K562 (cell line): Measurements from ENCODE around the gene PRKACA. TPM values are rescaled to one million over a fixed set of nuclear protein-coding genes. Genes with fewer than 3 reads are reported as not detected.
"Not testable (repeated sequence)": the region's sequence is repeated elsewhere in the genome, so short reads cannot be mapped to it uniquely, and the experiment has no call there.

ENCODE experiments used
- ATAC-seq: fragments of 200-7000 bp; cut with Tn5 transposase; 3 replicates; pipeline ENCODE4 v1.9.1; 2020; ENCODE audit warnings: moderate library complexity
- BruUV-seq: library from RNA; stranded (reverse); fragments of 400-500 nt; replicated peaks from 2 replicates; lab custom pipeline; 2021; lab: Mats Ljungman, UMichigan
- CTCF ChIA-PET: fragments of 300-600 bp; formaldehyde crosslinking; extraction: SDS; loops from one replicate; lab custom pipeline; 2021; ENCODE audit warnings: low intra/inter-chr PET ratio; lab: Yijun Ruan, JAX
- POLR2A ChIA-PET: fragments of 300-600, 350-650 bp; sonication (Branson Sonifier 250); formaldehyde crosslinking; extraction: SDS; loops from one replicate; lab custom pipeline; 2021; ENCODE audit warnings: antibody characterized with exemption, inconsistent platforms; lab: Yijun Ruan, JAX
- DNase-seq, 4 experiments: peaks; one replicate each; pipeline versions ENCODE4 v3.0.0 to v3.0.0-alpha.2; 2011 to 2018; ENCODE audit warnings: low spot score in 3 of 4, mixed read lengths in 3 of 4; ENCODE audit errors: extremely low read depth in 1 of 4
- FAIRE-seq: peaks from 2 replicates; lab custom pipeline; 2011; peaks lifted over from hg19 to GRCh38; lab: Jason Lieb, UNC
- H2AFZ ChIP-seq: 2 replicates; pipeline ENCODE4 v1.6.0; 2011; ENCODE audit warnings: low read depth, low read length, control low read depth, inconsistent platforms
- H3K27ac ChIP-seq: fragments of 200-600 bp; 3 replicates; pipeline ENCODE4 v1.8.0; 2011; ENCODE audit warnings: low read depth, mild to moderate bottlenecking, control low read depth, inconsistent platforms, low read length, moderate library complexity, mixed read lengths; ENCODE audit errors: extremely low read depth
- H3K27me3 ChIP-seq, 2 experiments: fragments of 300-600 bp in 1 of 2; 2 replicates in 1 of 2; 3 replicates in 1 of 2; pipeline versions ENCODE4 v1.6.0 to v1.8.0; 2011; ENCODE audit warnings: inconsistent platforms in 2 of 2, low read length in 2 of 2, mild to moderate bottlenecking in 1 of 2, mixed read lengths in 1 of 2, moderate library complexity in 1 of 2; ENCODE audit not compliant: control insufficient read depth in 2 of 2, insufficient read depth in 2 of 2
- H3K36me3 ChIP-seq: fragments of 300-600 bp; 3 replicates; pipeline ENCODE4 v1.8.0; 2011; ENCODE audit warnings: mild to moderate bottlenecking, low read length, inconsistent platforms; ENCODE audit not compliant: control insufficient read depth, insufficient read depth
- H3K4me1 ChIP-seq, 2 experiments: fragments of 200-600 bp in 1 of 2; replicated peaks in 1 of 2; 2 replicates in 1 of 2; 3 replicates in 1 of 2; pipeline versions ENCODE4 v1.5.1 to v1.8.0; 2011; ENCODE audit warnings: inconsistent platforms in 2 of 2, low read length in 2 of 2, mild to moderate bottlenecking in 1 of 2, mixed read lengths in 1 of 2, moderate library complexity in 1 of 2; ENCODE audit not compliant: control insufficient read depth in 2 of 2, insufficient read depth in 2 of 2
- H3K4me2 ChIP-seq: 2 replicates; pipeline ENCODE4 v1.6.1; 2011; ENCODE audit warnings: low read length, control low read depth, inconsistent platforms, mixed read lengths; ENCODE audit not compliant: insufficient read depth
- H3K4me3 ChIP-seq: fragments of 200-600 bp; sonication (generic), shearing (Covaris generic); 2 replicates; pipeline ENCODE4 v1.5.1; 2016; ENCODE audit warnings: control low read depth, inconsistent platforms
- H3K79me2 ChIP-seq: fragments of 200-600 bp; 3 replicates; pipeline ENCODE4 v1.8.0; 2011; ENCODE audit warnings: low read length, inconsistent platforms; ENCODE audit not compliant: control insufficient read depth, insufficient read depth
- H3K9ac ChIP-seq, 2 experiments: 2 replicates each; pipeline versions ENCODE4 v1.6.0 to v1.6.1; 2011; ENCODE audit warnings: low read depth in 2 of 2, low read length in 2 of 2, control low read depth in 1 of 2, inconsistent platforms in 1 of 2, mild to moderate bottlenecking in 1 of 2, mixed read lengths in 1 of 2; ENCODE audit not compliant: insufficient read depth in 1 of 2
- H3K9me1 ChIP-seq: one replicate; pipeline ENCODE4 v1.6.0; 2011; ENCODE audit warnings: inconsistent platforms, mild to moderate bottlenecking, low read length, moderate library complexity; ENCODE audit not compliant: control insufficient read depth, insufficient read depth
- H3K9me3 ChIP-seq: replicated peaks from 2 replicates; pipeline ENCODE4 v1.5.1; 2011; ENCODE audit warnings: low read depth, low read length, inconsistent platforms; ENCODE audit not compliant: control insufficient read depth, insufficient read depth
- H4K20me1 ChIP-seq: replicated peaks from 2 replicates; pipeline ENCODE4 v1.6.1; 2011; ENCODE audit warnings: low read length, inconsistent platforms, mixed read lengths; ENCODE audit not compliant: control insufficient read depth, insufficient read depth
- FOXJ2 ChIP-seq: fragments of 200-800 bp; sonication (Bioruptor generic); IDR thresholded peaks from 2 replicates; pipeline ENCODE4 v1.6.1; 2016; ENCODE audit warnings: missing genetic modification characterization, missing compliant biosample characterization
- REST ChIP-seq, 2 experiments: fragments of 450-650 bp; formaldehyde crosslinking in 1 of 2; IDR thresholded peaks; 2 replicates each; pipeline versions ENCODE4 v1.4.0 to v1.6.1; 2014 to 2020; ENCODE audit warnings: mild to moderate bottlenecking in 2 of 2, borderline replicate concordance in 1 of 2, low read depth in 1 of 2
- WGBS: fragments of 100-300 bp; shearing (Covaris generic); methylation state at CpG from one replicate; pipeline ENCODE4 v1.1.6; 2016; ENCODE audit warnings: low coverage, mixed read lengths; ENCODE audit not compliant: insufficient coverage; ENCODE audit errors: missing lambda C conversion rate; 5-methylcytosine and 5-hydroxymethylcytosine counted together
- in situ Hi-C: fragments of 300-500 bp; cut with MboI; formaldehyde crosslinking; loops from 4 replicates; pipeline ENCODE4 v1.15.0; 2018; ENCODE audit warnings: inconsistent platforms, mixed read lengths
- intact Hi-C: fragments of 100-400 bp; cut with micrococcal nuclease; formaldehyde crosslinking; loops from 2 replicates; pipeline ENCODE4 v1.14.2; 2022
- polyA plus RNA-seq, 8 experiments: library from polyadenylated mRNA; depleted of rRNA in 4 of 8; stranded (reverse) in 5 of 8; unstranded in 3 of 8; fragments of >200 nt; fragmentation: Nextera tagmentation in 2 of 8; fragmentation: Illumina TruSeq in 1 of 8; extraction: Ambion mirVana in 2 of 8; extraction: Trizol in 1 of 8; gene quantifications; 2 replicates each; pipeline versions ENCODE4 v1.2.1 to v1.2.3, GENCODE V29; 2011 to 2014; ENCODE audit warnings: inconsistent platforms in 1 of 8, missing spikeins in 1 of 8
- total RNA-seq, 7 experiments: library from RNA; depleted of rRNA in 6 of 7; stranded (reverse); fragments of >200 nt in 6 of 7; fragmentation: Illumina TruSeq in 2 of 7; extraction: Trizol in 2 of 7; gene quantifications; 2 replicates each; pipeline versions ENCODE4 v1.2.1 to v1.2.3, GENCODE V29; 2011 to 2021; ENCODE audit warnings: low replicate concordance in 1 of 7

The PRKACA gene
- total and polyA plus RNA-seq, 9 of the 15 experiments (the other 6 are each of a cell fraction or from before 2014, with no cell fraction given), result 1.2 to 63.1 (median 13.0) TPM

DNA sequence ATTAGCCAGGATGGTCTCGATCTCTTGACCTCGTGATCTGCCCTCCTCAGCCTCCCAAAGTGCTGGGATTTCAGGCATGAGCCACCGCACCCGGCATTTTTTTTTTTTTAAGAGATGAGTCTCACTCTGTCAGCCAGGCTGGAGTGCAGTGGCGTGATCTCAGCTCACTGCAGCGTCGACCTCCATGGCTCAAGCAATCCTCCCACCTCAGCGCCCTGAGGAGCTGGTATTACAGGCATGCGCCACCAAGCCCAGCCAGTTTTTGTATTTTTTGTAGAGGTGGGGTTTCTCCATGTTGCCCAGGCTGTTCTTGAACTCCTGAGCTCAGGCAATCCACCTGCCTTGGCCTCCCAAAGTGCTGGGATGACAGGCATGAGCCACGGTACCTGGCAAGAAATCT is 69.7 kb downstream of the PRKACA start:
- peaks cover 0 to 14% of the 10 kb centered on the region in 2 experiments; a peak in 2 of 5 replicates for H3K4me1 ChIP-seq
- intact Hi-C loops, H4K20me1 ChIP-seq, H3K9ac ChIP-seq, FAIRE-seq, H3K27ac ChIP-seq, H3K79me2 ChIP-seq, H3K4me2 ChIP-seq, H3K27me3 ChIP-seq, DNase-seq, BruUV-seq, ATAC-seq, H3K4me3 ChIP-seq, in situ Hi-C loops, H3K9me1 ChIP-seq, H2AFZ ChIP-seq, H3K9me3 ChIP-seq: not testable (repeated sequence)
- ChIA-PET CTCF (interaction anchor here (1.1 kb wide), 1 partner anchor 25 kb away, joined by 3 read pairs; the partner anchor contains the start of gene MISP3), POLR2A (interaction anchor here (0.8 to 1.0 kb wide), 2 partner anchors 16 to 88 kb away, joined by 3 read pairs; partner anchors contain the start of gene IL27RA)
- whole genome bisulfite sequencing, result 89% methylated on average over 8 of the region's 10 CpGs
- H3K36me3 ChIP-seq, result peaks cover 29% of the 10 kb centered on the region; the same call in 2 of the 3 replicates

GRCh38 chr19:14042659-14043608 is 74.6 kb downstream of the PRKACA start:
- H3K9me3 ChIP-seq; BruUV-seq; H3K4me3 ChIP-seq; intact Hi-C loops; in situ Hi-C loops; H3K4me2 ChIP-seq; H4K20me1 ChIP-seq; H3K9me1 ChIP-seq; H3K27me3 ChIP-seq; H3K79me2 ChIP-seq; TF ChIP-seq REST (CRISPR knock-in tag; IDR thresholded peaks at IDR 0.05; ENCODE audit: low read depth): not testable (repeated sequence)
- 44% methylated on average over 19 of the region's 19 CpGs for WGBS
- H3K9ac ChIP-seq, result peak overlapping the region; percentile 42 to 68; a peak in 3 of 4 replicates
- peak overlapping the region; percentile 76 for H2AFZ ChIP-seq
- H3K27ac ChIP-seq, result peak overlapping the region; percentile 54; the same call in 2 of the 3 replicates
- ChIA-PET CTCF (interaction anchor here (2.0 kb wide), 1 partner anchor 163 kb away, joined by 17 read pairs; no protein-coding TSS in a partner anchor), POLR2A (interaction anchor here (0.6 to 1.2 kb wide), 7 partner anchors 10 to 203 kb away, joined by 3 to 4 read pairs (median 3); partner anchors contain the start of gene IL27RA)
- peaks cover 15% of the 10 kb centered on the region; the same call in 2 of the 3 replicates for H3K36me3 ChIP-seq
- DNase-seq (peak; percentile 66 to 82 (median 68)), ATAC-seq (peak; percentile 97), FAIRE-seq (peak; percentile 96)
- H3K4me1 ChIP-seq, result peaks cover 4 to 20% of the 10 kb centered on the region in 2 experiments; a peak in 3 of 5 replicates
- peak; percentile 54; the same call in 1 of the 2 replicates for TF ChIP-seq REST (IDR thresholded peaks at IDR 0.05; ENCODE audit: borderline replicate concordance)
- TF ChIP-seq FOXJ2 (tag), result peak; percentile 97
